ENCODE measurements around the gene GALNT4. TPM values are rescaled to one million over a fixed set of nuclear protein-coding genes. Genes with fewer than 3 reads are reported as not detected.

Gene GALNT4
- total RNA-seq, 1 experiment from 2014 or later: 8.0 TPM

- DNase-seq (ENCODE audit: low spot score): no peak
Measured at GRCh38 chr12:89494411-89495231, 30.0 kb downstream of the GALNT4 start.

DNA sequence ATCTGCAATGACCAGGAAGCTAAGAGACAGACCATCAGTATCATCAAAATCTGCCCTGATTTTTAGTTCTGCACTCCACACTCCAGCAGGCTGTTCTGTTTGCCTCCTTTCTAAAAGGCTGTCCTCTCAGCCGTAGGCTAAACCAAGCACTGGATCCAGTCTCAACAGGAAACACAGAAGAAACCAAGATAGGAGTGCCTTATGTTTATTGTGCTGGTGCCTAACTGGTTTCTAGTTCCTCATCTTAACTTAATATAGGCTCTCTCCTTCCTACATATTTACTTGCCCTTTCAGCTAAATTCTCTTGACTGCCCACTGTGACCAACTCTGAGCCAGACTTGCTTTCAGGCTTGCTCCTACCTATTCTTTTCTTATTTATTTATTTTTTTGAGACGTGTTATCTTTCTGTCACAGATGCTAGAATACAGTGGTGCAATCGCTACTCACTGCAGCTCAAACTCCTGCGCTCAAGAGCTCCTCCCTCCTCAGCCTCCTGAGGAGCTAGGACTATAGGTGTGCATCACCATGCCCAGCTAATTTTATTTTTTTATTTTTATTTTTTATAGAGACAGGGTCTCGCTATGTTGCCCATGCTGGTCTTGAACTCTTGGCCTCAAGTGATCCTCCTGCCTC is 30.8 kb downstream of the GALNT4 start:
- no peak for DNase-seq (ENCODE audit: low spot score)

GRCh38 chr12:89492883-89493282 is 31.7 kb downstream of the GALNT4 start:
- DNase-seq (ENCODE audit: low spot score): no peak

GRCh38 chr12:89490922-89491321 is 33.7 kb downstream of the GALNT4 start:
- no peak for DNase-seq (ENCODE audit: low spot score)

DNA sequence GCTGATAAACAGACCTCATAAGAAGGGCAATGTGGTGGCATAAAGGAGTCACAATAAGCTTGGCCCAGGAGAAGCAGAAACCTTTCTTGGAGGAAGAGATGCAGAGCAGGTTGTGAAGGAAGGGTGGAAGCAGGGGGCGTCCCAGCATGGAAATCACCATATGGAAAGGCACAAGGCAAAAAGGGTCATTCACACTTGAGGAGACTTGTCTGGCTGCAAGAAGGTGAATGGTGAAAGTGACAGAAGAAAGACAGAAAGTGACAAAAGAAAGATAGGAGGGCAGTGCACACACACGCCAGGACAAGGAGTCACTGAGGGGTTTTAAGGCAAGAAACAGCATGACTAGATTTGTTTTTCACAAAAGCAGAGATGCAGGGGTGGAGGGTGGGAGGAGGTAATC is 38.3 kb downstream of the GALNT4 start:
- no peak for DNase-seq (ENCODE audit: low spot score)

DNA sequence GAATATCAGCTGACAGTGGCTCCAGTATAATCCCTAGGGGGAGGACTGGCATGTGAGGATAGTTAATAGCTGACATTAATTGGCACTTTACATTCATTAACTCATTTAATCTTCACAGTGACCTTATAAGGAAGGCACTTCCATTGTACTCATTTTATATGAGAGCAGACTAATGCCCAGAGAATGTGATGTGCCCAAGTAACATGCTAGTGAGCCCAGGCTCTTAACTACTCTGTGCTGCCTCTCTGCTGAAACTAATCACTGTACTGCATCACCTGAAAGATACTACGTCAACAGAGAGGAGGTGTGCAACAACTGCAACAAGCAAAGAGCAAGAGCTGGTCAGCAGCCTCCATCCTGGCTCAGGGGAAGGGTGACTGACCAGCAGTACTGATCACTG is 40.1 kb downstream of the GALNT4 start:
- DNase-seq (ENCODE audit: low spot score): no peak

GRCh38 chr12:89481213-89481914 is 43.2 kb downstream of the GALNT4 start:
- DNase-seq (ENCODE audit: low spot score): no peak

DNA sequence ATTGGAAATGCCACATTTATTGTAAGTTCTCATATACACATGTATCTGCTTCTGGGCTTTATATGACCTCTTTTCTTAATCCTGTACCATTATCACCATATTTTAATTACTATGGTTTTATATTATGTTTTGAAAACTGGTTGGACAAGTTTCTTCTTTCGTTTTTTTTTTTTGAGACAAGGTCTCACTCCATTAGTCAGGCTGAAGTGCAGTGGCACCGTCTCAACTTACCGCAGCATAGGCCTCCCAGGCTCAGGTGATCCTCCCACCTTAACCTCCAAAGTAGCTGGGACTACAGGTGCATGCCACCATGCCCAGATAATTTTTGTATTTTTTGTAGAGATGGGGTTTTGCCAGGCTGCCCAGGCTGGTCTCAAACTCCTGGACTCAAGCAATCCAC is 44.6 kb downstream of the GALNT4 start:
- no peak for DNase-seq (ENCODE audit: low spot score)

- DNase-seq (ENCODE audit: low spot score): no peak
Measured at GRCh38 chr12:89477633-89478279, 46.8 kb downstream of the GALNT4 start.

DNA sequence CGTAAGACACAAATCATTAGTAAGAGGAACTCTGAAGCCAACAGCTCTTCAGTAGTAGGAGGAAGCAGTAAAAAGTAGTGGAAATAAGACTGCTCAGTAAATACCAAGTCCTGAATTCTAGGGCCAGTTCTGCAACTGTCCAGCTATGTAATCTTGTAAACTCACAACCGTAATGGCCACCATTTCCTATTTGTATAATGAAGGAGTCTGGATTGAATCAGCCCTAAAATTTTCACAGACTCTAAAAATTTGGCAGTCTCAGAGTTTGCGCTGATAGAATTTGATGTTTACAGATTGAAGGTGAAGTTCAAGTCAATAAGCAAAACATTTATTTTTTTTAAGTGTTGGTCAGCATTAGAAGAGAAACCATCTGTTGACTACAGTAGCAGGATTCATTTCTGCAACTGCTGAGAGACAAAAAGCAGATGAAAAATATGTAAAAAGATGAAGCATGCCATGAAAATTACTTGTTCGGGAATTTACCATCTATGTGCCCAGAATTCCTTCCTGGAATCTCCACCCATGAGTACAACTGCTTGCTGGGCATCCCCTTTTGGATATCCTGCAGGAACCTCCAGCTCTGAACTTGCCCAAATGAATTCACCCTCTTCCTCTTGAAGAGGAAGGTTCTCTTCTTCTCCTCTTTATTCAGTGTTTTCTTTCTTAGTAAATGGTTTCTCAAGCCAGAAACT is 47.5 kb downstream of the GALNT4 start:
- no peak for DNase-seq (ENCODE audit: low spot score)

- DNase-seq (ENCODE audit: low spot score): no peak
Measured at GRCh38 chr12:89476232-89476631, 48.4 kb downstream of the GALNT4 start.

DNA sequence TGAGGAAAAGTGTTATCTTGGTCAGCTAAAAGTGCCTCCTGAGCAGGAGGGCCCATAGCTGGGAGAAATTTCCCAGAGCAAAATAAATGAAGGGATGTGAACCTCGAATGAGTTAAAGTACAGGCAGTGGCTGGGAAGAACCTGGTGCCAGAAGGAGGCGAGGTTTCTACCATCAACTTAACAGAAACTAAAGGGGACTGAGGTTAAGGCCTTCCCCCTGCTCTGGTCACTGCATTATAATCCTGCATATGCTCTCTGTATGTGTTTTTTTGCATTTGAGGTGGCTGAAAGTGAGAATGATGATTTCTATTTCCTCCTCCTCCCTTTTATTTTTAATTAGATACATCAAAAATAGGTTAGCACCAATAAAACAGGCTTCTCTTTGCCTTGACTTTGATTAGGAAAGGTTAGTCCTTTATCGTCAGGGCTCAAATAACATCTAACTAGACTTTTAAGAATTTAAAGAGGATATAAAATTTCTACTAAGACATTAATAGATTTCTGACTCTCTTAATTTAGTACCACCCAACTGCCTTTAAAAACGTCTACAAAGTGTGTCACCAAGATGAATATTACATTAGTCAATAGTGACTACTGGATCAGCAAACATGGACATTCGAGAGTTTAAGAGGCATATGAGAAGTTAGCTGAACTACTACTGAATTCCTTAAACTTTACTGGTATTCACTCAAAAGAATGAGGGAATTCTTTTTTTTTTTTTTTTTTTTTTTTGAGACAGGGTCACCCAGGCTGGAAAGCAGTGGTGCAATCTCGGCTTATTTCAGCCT is 49.2 kb downstream of the GALNT4 start:
- DNase-seq (ENCODE audit: low spot score): no peak

GRCh38 chr12:89474615-89475014 is 50.0 kb downstream of the GALNT4 start:
- no peak for DNase-seq (ENCODE audit: low spot score)

Other genes starting within 250 kb of the GALNT4 start
- 8.1 and 9.4 TPM in 2 replicates for gene DUSP6, start 172.3 kb downstream of the GALNT4 start, total RNA-seq (2014; rRNA removed; shearing (Covaris generic))
- 14.5 and 18.4 TPM in 2 replicates for gene POC1B, start 1.3 kb upstream of the GALNT4 start, total RNA-seq (2014; rRNA removed; shearing (Covaris generic))
- 42.8 and 54.7 TPM in 2 replicates for gene ATP2B1, start 184.0 kb upstream of the GALNT4 start, total RNA-seq (2014; rRNA removed; shearing (Covaris generic))